GM23248 (cell line): ENCODE results near the gene FOXN3. TPM values are rescaled to one million over a fixed set of nuclear protein-coding genes. Genes with fewer than 3 reads are reported as not detected.

Source experiments
- DNase-seq: peaks from one replicate; pipeline ENCODE4 v3.0.0-alpha.2; 2015
- H2AFZ ChIP-seq: fragments of 200-600 bp; sonication (generic); 2 replicates; pipeline ENCODE4 v1.6.1; 2016; ENCODE audit warnings: antibody characterized with exemption
- H3F3A ChIP-seq: fragments of 200-600 bp; sonication (generic); 2 replicates; pipeline ENCODE4 v1.6.1; 2016; ENCODE audit warnings: mild to moderate bottlenecking, antibody characterized with exemption, mixed run types; ENCODE audit not compliant: insufficient read depth
- H3K27ac ChIP-seq: fragments of 200-600 bp; sonication (generic); 2 replicates; pipeline ENCODE4 v1.5.1; 2016; ENCODE audit warnings: mild to moderate bottlenecking
- H3K27me3 ChIP-seq: fragments of 200-600 bp; sonication (generic); replicated peaks from 2 replicates; pipeline ENCODE4 v1.6.1; 2016; ENCODE audit warnings: mild to moderate bottlenecking; ENCODE audit not compliant: insufficient read depth
- H3K36me3 ChIP-seq: fragments of 200-600 bp; sonication (generic); 2 replicates; pipeline ENCODE4 v1.6.1; 2016; ENCODE audit warnings: low read depth, mild to moderate bottlenecking
- H3K4me1 ChIP-seq: fragments of 200-600 bp; sonication (generic); 2 replicates; pipeline ENCODE4 v1.6.1; 2016; ENCODE audit warnings: mild to moderate bottlenecking; ENCODE audit not compliant: insufficient read depth
- H3K4me2 ChIP-seq: fragments of 200-600 bp; sonication (generic); one replicate; pipeline ENCODE4 v1.6.1; 2016; ENCODE audit warnings: mild to moderate bottlenecking; ENCODE audit not compliant: unreplicated experiment
- H3K4me3 ChIP-seq: fragments of 200-600 bp; sonication (generic); 2 replicates; pipeline ENCODE4 v1.5.1; 2016; ENCODE audit warnings: mild to moderate bottlenecking
- H3K79me2 ChIP-seq: fragments of 200-600 bp; sonication (generic); 2 replicates; pipeline ENCODE4 v1.6.1; 2016; ENCODE audit warnings: mild to moderate bottlenecking; ENCODE audit not compliant: insufficient read depth
- H3K9ac ChIP-seq: fragments of 200-600 bp; sonication (generic); 2 replicates; pipeline ENCODE4 v1.6.1; 2016; ENCODE audit warnings: mild to moderate bottlenecking
- H3K9me2 ChIP-seq: fragments of 200-600 bp; sonication (generic); 2 replicates; pipeline ENCODE4 v1.6.1; 2016; ENCODE audit warnings: mixed run types, mild to moderate bottlenecking, moderate library complexity; ENCODE audit not compliant: insufficient read depth
- H3K9me3 ChIP-seq: fragments of 200-600 bp; sonication (generic); one replicate; pipeline ENCODE4 v1.6.1; 2017; ENCODE audit warnings: low read depth
- H4K20me1 ChIP-seq: fragments of 200-600 bp; sonication (generic); 2 replicates; pipeline ENCODE4 v1.6.0; 2016; ENCODE audit not compliant: insufficient read depth
- EZH2 ChIP-seq: fragments of 200-600 bp; sonication (generic); IDR thresholded peaks from 2 replicates; pipeline ENCODE4 v1.6.1; 2018; ENCODE audit warnings: antibody characterized with exemption, mild to moderate bottlenecking; ENCODE audit not compliant: insufficient read depth, poor library complexity, severe bottlenecking
- EZH2phosphoT487 ChIP-seq: fragments of 200-600 bp; sonication (generic); IDR thresholded peaks from 2 replicates; pipeline ENCODE4 v1.6.1; 2018; ENCODE audit warnings: antibody characterized with exemption, moderate library complexity, mild to moderate bottlenecking, low read depth; ENCODE audit not compliant: insufficient read depth
- WGBS, 2 experiments: methylation state at CpG; one replicate each; pipeline ENCODE4 v1.1.6; 2015 to 2017; ENCODE audit warnings: low lambda C conversion rate in 2 of 2, low coverage in 1 of 2; ENCODE audit errors: missing lambda C conversion rate in 2 of 2; 5-methylcytosine and 5-hydroxymethylcytosine counted together
- in situ Hi-C: fragments of 300-500 bp; cut with MboI; formaldehyde crosslinking; loops from 2 replicates; pipeline ENCODE4 v1.15.0; 2020
- polyA plus RNA-seq: library from polyadenylated mRNA; unstranded; fragments of >200 nt; fragmentation: Nextera tagmentation; extraction: Ambion mirVana; gene quantifications from 2 replicates; pipeline ENCODE4 v1.2.1, GENCODE V29; 2016
- total RNA-seq: library from RNA; depleted of rRNA; stranded (reverse); fragments of >200 nt; shearing (Covaris generic); gene quantifications from 2 replicates; pipeline ENCODE4 v1.2.3, GENCODE V29; 2014

FOXN3 gene
- total and polyA plus RNA-seq, 2 experiments from 2014 or later: 18.6 to 19.0 TPM

GRCh38 chr14:89262041-89262440, 155.0 kb downstream of the FOXN3 start:
- Histone ChIP-seq H2AFZ (no peak overlapping the region), H3K4me2 (no peak overlapping the region), H3K9me3 (no peaks in the 10 kb centered on the region), H4K20me1 (no peaks in the 10 kb centered on the region), H3K4me1 (no peaks in the 10 kb centered on the region), H3K27me3 (no peaks in the 10 kb centered on the region), H3K36me3 (no peaks in the 10 kb centered on the region), H3F3A (no peaks in the 10 kb centered on the region), H3K4me3 (no peak overlapping the region), H3K79me2 (no peaks in the 10 kb centered on the region), H3K9ac (no peak overlapping the region), H3K9me2 (no peaks in the 10 kb centered on the region), H3K27ac (no peak overlapping the region)
- in situ Hi-C loops: no loop called here
- no peak for TF ChIP-seq EZH2phosphoT487
- TF ChIP-seq EZH2: no peak
- WGBS, 2 experiments: 93 to 98% methylated on average over 4 of the region's 4 CpGs
- DNase-seq: no peak

DNA sequence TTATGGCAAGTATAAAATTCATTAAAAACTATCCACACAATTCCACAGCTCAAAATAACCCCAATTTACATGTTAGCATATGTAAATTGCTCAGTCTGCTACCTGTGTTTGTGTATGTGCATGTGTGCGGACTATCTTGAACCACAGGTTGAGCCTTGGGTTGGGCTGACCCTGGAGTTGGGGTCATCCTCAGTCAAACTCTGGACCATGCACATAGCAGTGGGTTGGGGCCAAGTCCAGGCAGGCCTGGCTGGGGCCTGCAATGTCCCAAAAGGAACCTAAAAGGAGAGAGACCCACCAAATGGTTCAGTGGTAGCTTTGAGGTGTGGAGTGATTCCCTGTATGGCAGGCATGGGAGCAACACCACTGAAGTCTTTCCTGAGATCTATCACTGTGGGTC, 156.1 kb downstream of the FOXN3 start:
- Histone ChIP-seq H3K4me3 (no peak overlapping the region), H3K79me2 (no peaks in the 10 kb centered on the region), H2AFZ (no peak overlapping the region), H3K4me2 (no peak overlapping the region), H3K36me3 (no peaks in the 10 kb centered on the region), H3K4me1 (no peaks in the 10 kb centered on the region), H3K9me3 (no peaks in the 10 kb centered on the region), H3K9me2 (no peaks in the 10 kb centered on the region), H3K27ac (no peak overlapping the region), H3F3A (no peaks in the 10 kb centered on the region), H4K20me1 (no peaks in the 10 kb centered on the region), H3K9ac (no peak overlapping the region), H3K27me3 (no peaks in the 10 kb centered on the region)
- in situ Hi-C loops: no loop called here
- no peak for DNase-seq
- 100% methylated on average over 1 of the region's 1 CpG for WGBS, 2 experiments
- no peak for TF ChIP-seq EZH2
- TF ChIP-seq EZH2phosphoT487: no peak

GRCh38 chr14:89259951-89260609, 157.0 kb downstream of the FOXN3 start:
- Histone ChIP-seq H3K36me3 (no peaks in the 10 kb centered on the region), H3K4me2 (no peak overlapping the region), H3K27me3 (no peaks in the 10 kb centered on the region), H3F3A (no peaks in the 10 kb centered on the region), H3K4me3 (no peak overlapping the region), H3K9me3 (no peaks in the 10 kb centered on the region), H3K9ac (no peak overlapping the region), H3K4me1 (no peaks in the 10 kb centered on the region), H3K27ac (no peak overlapping the region), H4K20me1 (no peaks in the 10 kb centered on the region), H3K9me2 (no peaks in the 10 kb centered on the region), H3K79me2 (no peaks in the 10 kb centered on the region), H2AFZ (no peak overlapping the region)
- DNase-seq: no peak
- TF ChIP-seq EZH2phosphoT487: no peak
- no peak for TF ChIP-seq EZH2
- 85 to 87% methylated on average over 15 of the region's 15 CpGs for WGBS, 2 experiments
- in situ Hi-C loops: no loop called here

- TF ChIP-seq EZH2phosphoT487 (no peak), EZH2 (no peak)
- Histone ChIP-seq H3K79me2 (no peaks in the 10 kb centered on the region), H2AFZ (no peak overlapping the region), H3K4me3 (no peak overlapping the region), H3K4me2 (no peak overlapping the region), H3K27me3 (no peaks in the 10 kb centered on the region), H3K36me3 (no peaks in the 10 kb centered on the region), H3F3A (no peaks in the 10 kb centered on the region), H3K9ac (no peak overlapping the region), H3K4me1 (no peaks in the 10 kb centered on the region), H3K27ac (no peak overlapping the region), H3K9me2 (no peaks in the 10 kb centered on the region), H3K9me3 (no peaks in the 10 kb centered on the region), H4K20me1 (no peaks in the 10 kb centered on the region)
- WGBS, 2 experiments: 86 to 89% methylated on average over 6 of the region's 6 CpGs
- DNase-seq: no peak
- in situ Hi-C loops: no loop called here
Measured at GRCh38 chr14:89258728-89259273, 158.2 kb downstream of the FOXN3 start.
